Measurements from ENCODE around the gene EPB41L3. TPM values are rescaled to one million over a fixed set of nuclear protein-coding genes. Genes with fewer than 3 reads are reported as not detected.

EPB41L3 gene
- total RNA-seq, 4 donors from 2014 or later, result 28.8 to 41.4 (median 37.2) TPM

DNA sequence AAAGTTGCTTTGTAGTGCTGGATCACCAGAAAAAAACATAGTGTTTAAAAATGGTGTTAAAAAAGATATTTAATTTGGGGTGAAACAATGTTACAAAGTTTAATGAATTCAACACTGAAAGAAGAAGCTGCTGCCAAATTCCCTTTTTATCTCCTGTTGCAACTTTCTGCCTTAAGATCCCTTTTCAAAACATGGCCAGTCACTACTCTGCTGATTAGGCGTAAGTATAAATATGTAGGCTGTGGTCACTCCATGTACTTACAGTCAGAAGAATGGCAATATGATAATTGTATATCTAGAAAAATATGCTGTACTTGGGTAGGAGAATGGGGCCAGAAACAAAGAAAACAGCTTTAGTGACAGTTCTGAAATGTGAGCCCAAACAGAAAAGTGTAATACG is 124.8 kb downstream of the EPB41L3 start:
- DNase-seq, result no peak
- Histone ChIP-seq H3K27me3 (no peaks in the 10 kb centered on the region), H3K4me3 (no peak overlapping the region), H3K4me1 (no peaks in the 10 kb centered on the region), H3K27ac (no peak overlapping the region), H3K36me3 (no peaks in the 10 kb centered on the region), H3K9me3 (no peaks in the 10 kb centered on the region)
- 82 to 95% methylated on average over 2 of the region's 2 CpGs for WGBS, 2 donors
- TF ChIP-seq POLR2A (IDR thresholded peaks at IDR 0.05), result no peak
- TF ChIP-seq, protein P1, sequence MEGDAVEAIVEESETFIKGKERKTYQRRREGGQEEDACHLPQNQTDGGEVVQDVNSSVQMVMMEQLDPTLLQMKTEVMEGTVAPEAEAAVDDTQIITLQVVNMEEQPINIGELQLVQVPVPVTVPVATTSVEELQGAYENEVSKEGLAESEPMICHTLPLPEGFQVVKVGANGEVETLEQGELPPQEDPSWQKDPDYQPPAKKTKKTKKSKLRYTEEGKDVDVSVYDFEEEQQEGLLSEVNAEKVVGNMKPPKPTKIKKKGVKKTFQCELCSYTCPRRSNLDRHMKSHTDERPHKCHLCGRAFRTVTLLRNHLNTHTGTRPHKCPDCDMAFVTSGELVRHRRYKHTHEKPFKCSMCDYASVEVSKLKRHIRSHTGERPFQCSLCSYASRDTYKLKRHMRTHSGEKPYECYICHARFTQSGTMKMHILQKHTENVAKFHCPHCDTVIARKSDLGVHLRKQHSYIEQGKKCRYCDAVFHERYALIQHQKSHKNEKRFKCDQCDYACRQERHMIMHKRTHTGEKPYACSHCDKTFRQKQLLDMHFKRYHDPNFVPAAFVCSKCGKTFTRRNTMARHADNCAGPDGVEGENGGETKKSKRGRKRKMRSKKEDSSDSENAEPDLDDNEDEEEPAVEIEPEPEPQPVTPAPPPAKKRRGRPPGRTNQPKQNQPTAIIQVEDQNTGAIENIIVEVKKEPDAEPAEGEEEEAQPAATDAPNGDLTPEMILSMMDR (IDR thresholded peaks at IDR 0.05), result no peak
- intact Hi-C loops (cut with DNase I), result no loop called here

DNA sequence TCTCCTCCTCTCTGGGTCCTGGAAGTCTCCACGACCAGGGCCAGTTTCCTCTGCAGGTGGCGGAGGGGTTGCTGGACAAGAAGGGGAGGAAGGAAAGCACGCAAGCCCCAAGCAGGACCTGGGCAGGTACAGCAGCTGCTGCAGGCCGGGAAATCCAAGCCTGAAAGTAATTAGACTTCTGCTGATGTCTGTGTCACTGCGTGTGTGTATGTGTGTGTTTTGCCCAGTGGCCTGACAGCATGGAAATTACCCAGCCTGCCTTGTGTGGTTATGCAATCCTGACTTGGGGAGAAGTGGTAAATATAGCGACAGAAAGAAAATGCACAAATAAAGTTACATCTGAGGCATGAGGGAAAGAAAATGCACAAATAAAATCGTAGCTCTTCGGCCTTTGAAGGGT is 126.5 kb downstream of the EPB41L3 start:
- no peak for DNase-seq
- H3K4me1 ChIP-seq, result no peaks in the 10 kb centered on the region
- H3K27ac ChIP-seq, result peak overlapping the region in 1 of 4 donors; percentile 1
- no peak overlapping the region for H3K4me3 ChIP-seq
- H3K27me3 ChIP-seq, result no peaks in the 10 kb centered on the region
- H3K36me3 ChIP-seq, result no peaks in the 10 kb centered on the region
- TF ChIP-seq POLR2A (IDR thresholded peaks at IDR 0.05), result no peak
- TF ChIP-seq, protein P1 (IDR thresholded peaks at IDR 0.05), result no peak
- H3K9me3 ChIP-seq, result no peaks in the 10 kb centered on the region
- WGBS, 2 donors, result 59 to 64% methylated on average over 8 of the region's 8 CpGs
- intact Hi-C loops (cut with DNase I), result no loop called here

DNA sequence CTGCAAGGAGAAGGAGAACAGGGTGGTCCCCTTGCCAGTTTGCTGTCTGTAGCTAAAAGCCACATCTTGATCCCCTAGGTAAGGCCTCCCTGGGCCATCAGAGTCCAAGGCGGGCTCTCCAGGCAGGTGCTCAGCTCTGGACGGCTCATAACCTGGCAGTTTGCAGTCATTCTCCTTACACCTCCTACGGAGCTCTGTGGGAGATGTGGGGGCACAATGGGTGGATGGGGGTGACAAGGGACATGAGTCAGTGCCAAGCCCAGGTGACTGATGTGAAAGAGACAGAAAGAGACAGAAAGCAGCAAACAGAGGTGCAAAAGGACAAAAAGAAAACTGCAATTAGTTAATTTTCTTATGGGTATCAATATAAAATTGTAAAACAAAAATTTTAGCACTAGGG is 127.7 kb downstream of the EPB41L3 start:
- Histone ChIP-seq H3K27ac (no peak overlapping the region), H3K4me3 (no peak overlapping the region), H3K9me3 (no peaks in the 10 kb centered on the region), H3K36me3 (no peaks in the 10 kb centered on the region), H3K27me3 (no peaks in the 10 kb centered on the region), H3K4me1 (no peaks in the 10 kb centered on the region)
- 84 to 90% methylated on average over 2 to 3 of the region's 3 CpGs for WGBS, 2 donors
- DNase-seq, result no peak
- intact Hi-C loops (cut with DNase I), result no loop called here
- TF ChIP-seq POLR2A (IDR thresholded peaks at IDR 0.05), result no peak
- TF ChIP-seq, protein P1 (IDR thresholded peaks at IDR 0.05), result no peak

DNA sequence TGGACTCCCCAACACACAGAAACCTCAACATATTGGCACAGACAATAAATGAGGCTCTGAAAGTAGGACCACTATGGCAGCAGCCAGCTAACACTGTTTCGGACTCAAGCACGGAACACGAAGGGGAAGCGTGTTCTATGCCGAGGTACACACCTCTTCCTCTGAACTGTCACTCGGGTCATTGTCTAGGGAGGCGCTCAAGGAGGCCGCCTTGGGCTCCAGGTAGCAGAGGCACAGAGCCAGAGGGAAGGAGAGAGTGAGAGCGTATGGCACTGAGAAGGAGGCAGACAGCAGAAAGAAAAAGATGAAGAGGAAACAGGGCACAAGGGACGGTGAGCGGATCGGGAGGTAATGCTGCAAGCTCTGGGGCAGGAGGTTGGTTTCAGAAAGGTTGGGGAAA is 128.1 kb downstream of the EPB41L3 start:
- Histone ChIP-seq H3K4me3 (no peak overlapping the region), H3K27me3 (no peaks in the 10 kb centered on the region), H3K36me3 (no peaks in the 10 kb centered on the region), H3K9me3 (no peaks in the 10 kb centered on the region), H3K27ac (no peak overlapping the region), H3K4me1 (no peaks in the 10 kb centered on the region)
- TF ChIP-seq POLR2A (IDR thresholded peaks at IDR 0.05), result no peak
- TF ChIP-seq, protein P1 (IDR thresholded peaks at IDR 0.05), result no peak
- DNase-seq, result no peak
- WGBS, 2 donors, result 94 to 97% methylated on average over 11 to 12 of the region's 12 CpGs
- intact Hi-C loops (cut with DNase I), result no loop called here

DNA sequence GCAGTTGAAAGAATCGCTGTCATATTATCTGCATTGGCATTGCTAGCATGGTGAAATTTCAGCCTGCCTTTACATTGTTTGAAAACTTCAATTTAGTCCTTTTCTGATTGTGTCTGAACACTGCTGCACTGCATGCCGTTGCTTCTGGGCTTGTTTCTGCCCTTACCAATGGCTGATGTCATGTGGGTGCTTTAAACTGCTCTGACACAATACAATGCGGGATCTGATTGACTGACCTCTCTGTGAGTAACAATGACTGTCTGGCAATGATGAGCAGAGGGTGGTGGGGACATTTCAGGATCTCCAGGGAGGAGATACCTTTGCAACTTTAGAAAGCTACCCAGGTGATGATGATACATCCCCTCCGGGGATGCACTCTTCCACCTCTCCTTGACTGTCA is 128.8 kb downstream of the EPB41L3 start:
- intact Hi-C loops (cut with DNase I), result no loop called here
- H3K4me1 ChIP-seq, result no peaks in the 10 kb centered on the region
- no peak for TF ChIP-seq POLR2A (IDR thresholded peaks at IDR 0.05)
- TF ChIP-seq, protein P1 (IDR thresholded peaks at IDR 0.05), result no peak

More for the DNA sequence above, 128.8 kb downstream of the EPB41L3 start:
- no peaks in the 10 kb centered on the region for H3K27me3 ChIP-seq
- H3K36me3 ChIP-seq, result no peaks in the 10 kb centered on the region
- WGBS, 2 donors, result 74 to 86% methylated on average over 4 of the region's 4 CpGs
- DNase-seq, result no peak
- H3K9me3 ChIP-seq, result no peaks in the 10 kb centered on the region
- H3K4me3 ChIP-seq, result no peak overlapping the region
- no peak overlapping the region for H3K27ac ChIP-seq

Data from esophagus squamous epithelium (tissue), 5 donors.